ENCODE results near the gene SSPN. TPM values are rescaled to one million over a fixed set of nuclear protein-coding genes. Genes with fewer than 3 reads are reported as not detected.

The SSPN gene
- total RNA-seq, 3 donors from 2014 or later, result 12.8 to 42.7 (median 19.0) TPM

- H3K4me3 ChIP-seq, result no peak overlapping the region
- intact Hi-C loops (cut with DNase I, micrococcal nuclease), result no loop called here
- no peak for DNase-seq
- no peak for TF ChIP-seq CTCF (IDR thresholded peaks at IDR 0.05)
- H3K36me3 ChIP-seq (ENCODE audit: low read depth), result no peaks in the 10 kb centered on the region
- no peaks in the 10 kb centered on the region for H3K4me1 ChIP-seq (ENCODE audit: low read depth)
- ATAC-seq, result peak; percentile 49
- H3K9me3 ChIP-seq, result no peaks in the 10 kb centered on the region
Measured at GRCh38 chr12:26162905-26163304, 32.5 kb upstream of the SSPN start.

GRCh38 chr12:26164118-26164517 is 31.3 kb upstream of the SSPN start:
- ATAC-seq, result no peak

GRCh38 chr12:26172013-26172412 is 23.4 kb upstream of the SSPN start:
- no peak for ATAC-seq
- no peaks in the 10 kb centered on the region for H3K9me3 ChIP-seq
- peaks cover 11% of the 10 kb centered on the region for H3K4me1 ChIP-seq (ENCODE audit: low read depth)
- H3K36me3 ChIP-seq (ENCODE audit: low read depth), result no peaks in the 10 kb centered on the region
- no peak for TF ChIP-seq CTCF (IDR thresholded peaks at IDR 0.05)
- intact Hi-C loops (cut with DNase I, micrococcal nuclease), result no loop called here
- H3K4me3 ChIP-seq, result no peak overlapping the region
- no peak for DNase-seq

More at GRCh38 chr12:26164118-26164517, 31.3 kb upstream of the SSPN start:
- TF ChIP-seq CTCF (IDR thresholded peaks at IDR 0.05), result no peak
- no peak for DNase-seq
- Histone ChIP-seq H3K4me3 (no peak overlapping the region), H3K36me3 (ENCODE audit: low read depth) (no peaks in the 10 kb centered on the region), H3K4me1 (ENCODE audit: low read depth) (no peaks in the 10 kb centered on the region), H3K9me3 (no peaks in the 10 kb centered on the region)
- intact Hi-C loops (cut with DNase I, micrococcal nuclease), result no loop called here

GRCh38 chr12:26172539-26172938 is 22.8 kb upstream of the SSPN start:
- peaks cover 11% of the 10 kb centered on the region for H3K4me1 ChIP-seq (ENCODE audit: low read depth)
- intact Hi-C loops (cut with DNase I, micrococcal nuclease), result no loop called here
- H3K36me3 ChIP-seq (ENCODE audit: low read depth), result no peaks in the 10 kb centered on the region
- DNase-seq, result no peak
- H3K4me3 ChIP-seq, result no peak overlapping the region
- no peak for ATAC-seq
- H3K9me3 ChIP-seq, result no peaks in the 10 kb centered on the region
- no peak for TF ChIP-seq CTCF (IDR thresholded peaks at IDR 0.05)

GRCh38 chr12:26172946-26173552 is 22.3 kb upstream of the SSPN start:
- Histone ChIP-seq H3K9me3 (no peaks in the 10 kb centered on the region), H3K4me1 (ENCODE audit: low read depth) (peaks cover 11% of the 10 kb centered on the region), H3K4me3 (no peak overlapping the region), H3K36me3 (ENCODE audit: low read depth) (no peaks in the 10 kb centered on the region)
- intact Hi-C loops (cut with DNase I, micrococcal nuclease), result no loop called here
- DNase-seq (peak in 1 of 3 donors; percentile 46), ATAC-seq (peak; percentile 31)
- TF ChIP-seq CTCF (IDR thresholded peaks at IDR 0.05), result no peak

- ATAC-seq, result peak; percentile 80
- TF ChIP-seq CTCF (IDR thresholded peaks at IDR 0.05), result no peak
- no peaks in the 10 kb centered on the region for H3K9me3 ChIP-seq
- intact Hi-C loops (cut with DNase I, micrococcal nuclease), result no loop called here
- no peak overlapping the region for H3K4me3 ChIP-seq
- no peak for DNase-seq
- peaks cover 11% of the 10 kb centered on the region for H3K4me1 ChIP-seq (ENCODE audit: low read depth)
- no peaks in the 10 kb centered on the region for H3K36me3 ChIP-seq (ENCODE audit: low read depth)
Measured at GRCh38 chr12:26176725-26177124, 18.6 kb upstream of the SSPN start.

Data from mucosa of descending colon (tissue), 3 donors.